SK-N-SH (cell line): ENCODE data around the gene ATP12A. TPM values are rescaled to one million over a fixed set of nuclear protein-coding genes. Genes with fewer than 3 reads are reported as not detected.

Experiments
- CTCF ChIA-PET: fragments of 300-600, 350-600 bp; formaldehyde crosslinking; extraction: SDS; loops from one replicate; lab custom pipeline; 2021; lab: Yijun Ruan, JAX
- POLR2A ChIA-PET: fragments of 350-600 bp; sonication (Branson Sonifier 250); formaldehyde crosslinking; extraction: SDS; loops from one replicate; lab custom pipeline; 2020; ENCODE audit warnings: antibody characterized with exemption, inconsistent platforms; lab: Yijun Ruan, JAX
- DNase-seq: peaks from one replicate; pipeline ENCODE4 v3.0.0; 2012
- H2AFZ ChIP-seq: fragments of 200-600 bp; sonication (generic); 2 replicates; pipeline ENCODE4 v1.8.1; 2016; ENCODE audit warnings: antibody characterized with exemption, mild to moderate bottlenecking, low read depth
- H3F3A ChIP-seq: fragments of 200-600 bp; sonication (generic); replicated peaks from 2 replicates; pipeline ENCODE3; 2016; ENCODE audit warnings: antibody characterized with exemption, mild to moderate bottlenecking; ENCODE audit not compliant: insufficient read depth
- H3K27ac ChIP-seq, 2 experiments: fragments of 200-500 bp in 1 of 2; fragments of 200-600 bp in 1 of 2; sonication (Bioruptor generic) in 1 of 2; sonication (generic), shearing (Covaris generic) in 1 of 2; 2 replicates each; pipeline versions ENCODE4 v1.5.1 to v1.6.1; 2014 to 2016; ENCODE audit warnings: low read depth in 2 of 2, inconsistent platforms in 1 of 2, low read length in 1 of 2, mild to moderate bottlenecking in 1 of 2, mixed read lengths in 1 of 2
- H3K27me3 ChIP-seq: fragments of 200-600 bp; sonication (generic), shearing (Covaris generic); 2 replicates; pipeline ENCODE4 v1.6.1; 2016; ENCODE audit warnings: mixed run types; ENCODE audit not compliant: insufficient read depth
- H3K36me3 ChIP-seq, 2 experiments: fragments of 200-500 bp in 1 of 2; fragments of 200-600 bp in 1 of 2; sonication (Bioruptor generic) in 1 of 2; sonication (generic) in 1 of 2; replicated peaks in 1 of 2; 2 replicates each; pipeline versions ENCODE3 to v1.5.1; 2014 to 2016; ENCODE audit warnings: low read length in 1 of 2, mild to moderate bottlenecking in 1 of 2; ENCODE audit not compliant: insufficient read depth in 2 of 2, control insufficient read depth in 1 of 2
- H3K4me1 ChIP-seq, 2 experiments: fragments of 200-500 bp in 1 of 2; fragments of 200-600 bp in 1 of 2; sonication (Bioruptor generic) in 1 of 2; sonication (generic), shearing (Covaris generic) in 1 of 2; 2 replicates each; pipeline versions ENCODE4 v1.5.1 to v1.6.1; 2014 to 2016; ENCODE audit warnings: low read depth in 1 of 2, low read length in 1 of 2, mixed run types in 1 of 2; ENCODE audit not compliant: insufficient read depth in 2 of 2, control insufficient read depth in 1 of 2
- H3K4me2 ChIP-seq: fragments of 200-600 bp; sonication (generic), shearing (Covaris generic); 2 replicates; pipeline ENCODE4 v1.6.1; 2017; ENCODE audit warnings: mixed run types
- H3K4me3 ChIP-seq, 2 experiments: fragments of 200-500 bp in 1 of 2; fragments of 200-600 bp in 1 of 2; sonication (Bioruptor generic) in 1 of 2; sonication (generic), shearing (Covaris generic) in 1 of 2; 2 replicates each; pipeline versions ENCODE4 v1.5.1 to v1.8.1; 2014 to 2016; ENCODE audit warnings: low read depth in 2 of 2, inconsistent platforms in 1 of 2, low read length in 1 of 2, mild to moderate bottlenecking in 1 of 2, mixed read lengths in 1 of 2, moderate library complexity in 1 of 2
- H3K79me2 ChIP-seq: fragments of 200-600 bp; sonication (generic); 2 replicates; pipeline ENCODE4 v1.8.1; 2017; ENCODE audit warnings: mild to moderate bottlenecking; ENCODE audit not compliant: insufficient read depth
- H3K9ac ChIP-seq: fragments of 200-600 bp; sonication (generic); 2 replicates; pipeline ENCODE4 v1.6.1; 2017; ENCODE audit warnings: mixed run types
- H3K9me2 ChIP-seq: fragments of 200-600 bp; sonication (generic); 2 replicates; pipeline ENCODE4 v1.6.1; 2017; ENCODE audit warnings: mixed run types
- H3K9me3 ChIP-seq: fragments of 200-600 bp; sonication (generic); 2 replicates; pipeline ENCODE4 v1.6.1; 2017; ENCODE audit warnings: mixed run types, mild to moderate bottlenecking, moderate library complexity
- H4K20me1 ChIP-seq: fragments of 200-600 bp; sonication (generic); 2 replicates; pipeline ENCODE4 v1.6.1; 2017; ENCODE audit warnings: mild to moderate bottlenecking, mixed run types; ENCODE audit not compliant: insufficient read depth
- ELF1 ChIP-seq: IDR thresholded peaks from 2 replicates; pipeline ENCODE4 v1.4.0; 2012
- EP300 ChIP-seq, 2 experiments: IDR thresholded peaks; 2 replicates each; pipeline versions ENCODE4 v1.4.0 to v1.6.1; 2012; ENCODE audit warnings: borderline replicate concordance in 1 of 2, low read depth in 1 of 2, low read length in 1 of 2
- EZH2phosphoT487 ChIP-seq: fragments of 200-600 bp; sonication (generic); IDR thresholded peaks from 2 replicates; pipeline ENCODE4 v1.6.1; 2017; ENCODE audit warnings: low read depth, mixed run types, mild to moderate bottlenecking, antibody characterized with exemption, moderate library complexity, borderline replicate concordance
- GABPA ChIP-seq: IDR thresholded peaks from 2 replicates; pipeline ENCODE4 v1.4.0; 2012; ENCODE audit warnings: low read depth, mild to moderate bottlenecking
- GATA2 ChIP-seq: sonication (generic); formaldehyde crosslinking; IDR thresholded peaks from 2 replicates; pipeline ENCODE4 v1.5.0; 2020; ENCODE audit warnings: mild to moderate bottlenecking, missing genetic modification reagents
- MAX ChIP-seq: IDR thresholded peaks from 2 replicates; pipeline ENCODE4 v1.4.0; 2012; ENCODE audit warnings: low read depth
- MEF2A ChIP-seq: IDR thresholded peaks from 2 replicates; pipeline ENCODE4 v1.4.0; 2012; ENCODE audit warnings: low read depth, borderline replicate concordance
- NRF1 ChIP-seq: IDR thresholded peaks from 2 replicates; pipeline ENCODE4 v1.6.1; 2012; ENCODE audit warnings: low read depth, mild to moderate bottlenecking, low read length
- PBX3 ChIP-seq: IDR thresholded peaks from 2 replicates; pipeline ENCODE4; 2012
- RFX5 ChIP-seq: IDR thresholded peaks from 2 replicates; pipeline ENCODE4 v1.6.1; 2012; ENCODE audit warnings: mild to moderate bottlenecking, improper control_type of control experiment, low read length
- SMC3 ChIP-seq: IDR thresholded peaks from 2 replicates; pipeline ENCODE4 v1.6.1; 2012; ENCODE audit warnings: low read depth, low read length, improper control_type of control experiment
- TCF12 ChIP-seq: IDR thresholded peaks from 2 replicates; pipeline ENCODE4 v1.4.0; 2012
- TEAD4 ChIP-seq: IDR thresholded peaks from 2 replicates; pipeline ENCODE4 v1.4.0; 2012; ENCODE audit warnings: mild to moderate bottlenecking, borderline replicate concordance; ENCODE audit not compliant: insufficient read depth
- USF1 ChIP-seq: IDR thresholded peaks from 2 replicates; pipeline ENCODE4 v1.4.0; 2012; ENCODE audit warnings: low read depth, borderline replicate concordance
- WGBS: methylation state at CpG from one replicate; pipeline ENCODE4 v1.1.6; 2017; ENCODE audit warnings: low lambda C conversion rate; 5-methylcytosine and 5-hydroxymethylcytosine counted together
- polyA plus RNA-seq, 3 experiments: library from polyadenylated mRNA; depleted of rRNA; stranded (reverse); fragments of >200 nt; gene quantifications; 2 replicates each; pipeline ENCODE4 v1.2.3, GENCODE V29; 2012

ATP12A gene
- polyA plus RNA-seq, 1 of the 3 experiments (the other 2 are of a cell fraction), result not detected

GRCh38 chr13:24680921-24681604 lies 855 bp downstream of the ATP12A start:
- no peaks in the 10 kb centered on the region for H4K20me1 ChIP-seq
- H2AFZ ChIP-seq, result no peak overlapping the region
- H3K4me1 ChIP-seq, result peaks cover 0 to 3% of the 10 kb centered on the region in 2 experiments; a peak in 2 of 4 replicates
- no peak overlapping the region for H3K9ac ChIP-seq
- H3F3A ChIP-seq, result no peaks in the 10 kb centered on the region
- H3K27me3 ChIP-seq, result peaks cover 37% of the 10 kb centered on the region
- CTCF ChIA-PET, result interaction anchor here (2.8 kb wide), 1 partner anchor 9 kb away, joined by 16 read pairs; no protein-coding TSS in a partner anchor
- H3K4me3 ChIP-seq, result no peak overlapping the region; a peak in 1 of 4 replicates
- H3K36me3 ChIP-seq, result no peaks in the 10 kb centered on the region
- TF ChIP-seq PBX3, result no peak
- TF ChIP-seq TEAD4, result no peak
- TF ChIP-seq USF1, result no peak
- TF ChIP-seq MEF2A, result no peak
- no peak for TF ChIP-seq RFX5
- no peak for TF ChIP-seq ELF1
- no peak for TF ChIP-seq SMC3
- no peak for TF ChIP-seq GATA2 (CRISPR knock-in tag)
- TF ChIP-seq, all 33 proteins: peak for 0
- H3K9me3 ChIP-seq, result no peaks in the 10 kb centered on the region
- H3K27ac ChIP-seq, result no peak overlapping the region
- H3K4me2 ChIP-seq, result no peak overlapping the region
- no peak for DNase-seq
- H3K9me2 ChIP-seq, result no peaks in the 10 kb centered on the region
- WGBS, result 57% methylated on average over 17 of the region's 29 CpGs
- POLR2A ChIA-PET, result no interaction called here
- H3K79me2 ChIP-seq, result no peaks in the 10 kb centered on the region

GRCh38 chr13:24681930-24682329 lies 1.7 kb downstream of the ATP12A start:
- TF ChIP-seq NRF1 (no peak), EZH2phosphoT487 (no peak), TCF12 (no peak), MAX (no peak), GABPA (no peak), EP300 (IDR thresholded peaks at IDR 0.05; ENCODE audit: borderline replicate concordance in 1 of 2, low read depth in 1 of 2, low read length in 1 of 2) (no peak)
- TF ChIP-seq, all 33 proteins: peak for 0
- H3K79me2 ChIP-seq, result no peaks in the 10 kb centered on the region
- H3K36me3 ChIP-seq, result no peaks in the 10 kb centered on the region
- H3K27me3 ChIP-seq, result peaks cover 31% of the 10 kb centered on the region
- no peak overlapping the region for H3K9ac ChIP-seq
- no peak overlapping the region for H3K4me2 ChIP-seq
- no peaks in the 10 kb centered on the region for H3K9me3 ChIP-seq
- ChIA-PET POLR2A (no interaction called here), CTCF (interaction anchor here (0.9 to 2.8 kb wide), 2 partner anchors 10 to 11 kb away, joined by 3 to 16 read pairs; no protein-coding TSS in a partner anchor)
- 75% methylated on average over 1 of the region's 1 CpG for WGBS
- peaks cover 0 to 3% of the 10 kb centered on the region in 2 experiments; a peak in 2 of 4 replicates for H3K4me1 ChIP-seq
- no peaks in the 10 kb centered on the region for H3K9me2 ChIP-seq
- no peak overlapping the region for H2AFZ ChIP-seq
- H4K20me1 ChIP-seq, result no peaks in the 10 kb centered on the region
- no peak overlapping the region for H3K4me3 ChIP-seq
- H3F3A ChIP-seq, result no peaks in the 10 kb centered on the region
- DNase-seq, result no peak
- H3K27ac ChIP-seq, result no peak overlapping the region
